GM11168 (cell line): ENCODE measurements around the gene ELMO1.

Source experiments
- in situ Hi-C: fragments of 300-500 bp; cut with MboI; formaldehyde crosslinking; loops from one replicate; pipeline ENCODE4 v1.12.0; 2022; ENCODE audit warnings: low sequenced_read_pairs; ENCODE audit not compliant: unreplicated experiment

Gene ELMO1

DNA sequence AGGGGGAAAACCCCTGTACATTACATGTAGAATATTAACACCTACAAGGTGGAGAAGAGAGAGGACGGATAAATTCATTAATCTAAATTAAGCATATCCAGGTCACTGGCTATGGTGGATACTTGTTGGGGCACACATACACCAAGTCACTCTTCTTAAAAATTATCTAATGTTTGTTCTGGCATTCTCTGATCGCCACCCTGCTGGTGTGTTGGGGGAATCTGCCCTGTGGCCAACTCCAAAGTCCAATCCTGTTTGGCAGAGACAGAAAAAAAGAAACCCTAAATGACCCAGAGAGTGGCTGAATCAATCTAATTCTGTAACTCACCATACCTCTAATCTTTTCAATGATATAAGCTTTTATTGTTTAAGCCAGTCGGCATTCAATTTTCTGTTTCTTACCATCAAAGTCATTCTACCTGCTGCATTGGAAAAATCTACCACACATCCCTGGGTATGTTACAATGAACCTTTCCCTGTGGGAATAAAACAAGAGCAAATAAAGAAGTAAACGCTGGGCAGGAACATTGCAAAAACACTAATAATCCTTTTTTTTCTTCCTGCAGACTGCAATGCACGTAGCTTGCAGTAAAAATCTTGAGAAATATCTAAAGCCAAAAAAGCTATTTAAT is 34.2 kb downstream of the ELMO1 start:
- in situ Hi-C loops = no loop called here

DNA sequence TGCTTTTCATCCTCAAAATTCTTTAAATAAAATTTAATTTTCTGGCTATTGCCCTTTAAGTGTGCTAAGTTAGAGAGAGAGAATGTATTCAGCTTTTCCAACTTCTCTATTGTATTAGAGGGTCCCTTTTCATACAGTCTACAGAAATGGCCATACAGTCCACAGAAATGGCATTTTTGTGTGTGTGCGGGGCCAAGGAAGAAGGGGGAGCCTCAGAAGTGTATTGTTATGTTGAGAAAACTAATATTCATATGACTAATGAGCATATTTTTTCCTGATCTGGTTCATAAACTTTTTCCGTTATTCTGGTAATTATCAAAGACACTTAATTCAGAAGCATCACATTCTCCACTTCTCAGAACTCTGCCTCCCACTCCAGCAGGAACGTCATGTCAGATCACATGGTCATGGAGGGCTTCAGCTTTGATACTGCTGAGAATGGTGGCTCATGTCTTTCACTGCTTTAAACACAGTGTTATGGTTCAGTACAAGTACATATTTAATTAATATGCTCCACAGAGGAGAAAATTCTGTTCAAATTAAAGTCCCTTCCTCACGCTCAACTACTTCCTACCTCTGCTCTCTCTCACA is 37.1 kb downstream of the ELMO1 start:
- in situ Hi-C loops = no loop called here

DNA sequence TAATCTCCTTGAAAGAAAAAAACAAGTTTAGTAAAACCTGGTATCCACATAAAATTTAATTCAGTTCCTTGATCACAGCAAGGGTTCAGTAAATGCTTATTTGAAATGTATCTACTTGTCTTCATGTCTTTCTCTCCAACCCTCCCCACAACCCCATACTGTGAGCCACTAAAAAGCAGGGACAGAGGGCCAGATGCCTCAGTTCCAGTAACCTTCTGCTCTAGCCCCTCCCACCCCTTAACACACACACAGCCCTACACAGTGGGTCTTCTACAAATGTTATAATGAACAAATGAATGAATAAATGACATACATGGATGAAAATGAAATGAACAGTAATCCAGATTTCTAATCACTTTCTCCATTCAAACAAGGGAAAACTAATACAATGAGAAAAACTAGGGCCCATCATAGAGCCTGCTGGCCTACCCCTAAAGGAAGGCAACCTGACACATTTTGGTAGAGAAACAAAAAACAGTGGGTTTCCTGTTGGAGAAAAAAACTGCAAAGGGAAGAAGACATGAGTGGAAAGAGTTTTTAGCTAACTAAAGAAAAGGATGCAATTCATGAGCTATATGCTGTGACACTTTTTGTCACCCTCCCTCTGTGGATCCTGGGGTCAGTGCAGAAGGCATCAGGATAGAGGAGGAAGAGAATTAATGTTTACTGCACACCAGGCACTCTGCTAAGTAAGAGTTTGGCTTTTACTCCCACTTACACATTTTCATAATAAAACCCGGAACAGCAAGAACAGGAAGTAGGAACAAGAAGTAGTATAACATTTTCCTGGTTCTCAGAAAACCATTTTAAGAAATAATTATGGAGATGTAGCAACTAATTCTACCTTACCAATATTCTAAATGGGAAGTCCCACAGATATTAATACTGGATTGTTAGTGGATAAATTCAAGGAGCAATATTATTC is 38.1 kb downstream of the ELMO1 start:
- in situ Hi-C loops = no loop called here

DNA sequence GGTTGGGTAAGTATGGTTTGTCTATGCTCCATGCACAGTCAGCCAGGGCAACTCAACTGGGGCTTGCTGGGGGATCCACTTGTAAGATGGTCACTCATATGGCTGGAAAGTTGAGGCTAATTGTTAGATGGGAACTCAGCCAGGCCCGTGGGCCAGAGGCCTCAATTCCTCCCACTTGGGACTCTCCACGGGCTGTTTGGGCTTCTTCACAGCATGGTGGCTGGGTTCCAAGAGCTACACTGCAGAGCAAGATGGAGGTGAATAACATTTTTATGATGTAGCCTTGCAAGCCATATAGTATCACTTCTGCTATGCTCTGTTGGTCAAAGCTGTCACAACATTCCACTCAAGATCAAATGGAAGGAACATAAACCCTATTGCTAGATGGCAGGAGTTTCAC is 39.2 kb downstream of the ELMO1 start:
- in situ Hi-C loops = no loop called here

DNA sequence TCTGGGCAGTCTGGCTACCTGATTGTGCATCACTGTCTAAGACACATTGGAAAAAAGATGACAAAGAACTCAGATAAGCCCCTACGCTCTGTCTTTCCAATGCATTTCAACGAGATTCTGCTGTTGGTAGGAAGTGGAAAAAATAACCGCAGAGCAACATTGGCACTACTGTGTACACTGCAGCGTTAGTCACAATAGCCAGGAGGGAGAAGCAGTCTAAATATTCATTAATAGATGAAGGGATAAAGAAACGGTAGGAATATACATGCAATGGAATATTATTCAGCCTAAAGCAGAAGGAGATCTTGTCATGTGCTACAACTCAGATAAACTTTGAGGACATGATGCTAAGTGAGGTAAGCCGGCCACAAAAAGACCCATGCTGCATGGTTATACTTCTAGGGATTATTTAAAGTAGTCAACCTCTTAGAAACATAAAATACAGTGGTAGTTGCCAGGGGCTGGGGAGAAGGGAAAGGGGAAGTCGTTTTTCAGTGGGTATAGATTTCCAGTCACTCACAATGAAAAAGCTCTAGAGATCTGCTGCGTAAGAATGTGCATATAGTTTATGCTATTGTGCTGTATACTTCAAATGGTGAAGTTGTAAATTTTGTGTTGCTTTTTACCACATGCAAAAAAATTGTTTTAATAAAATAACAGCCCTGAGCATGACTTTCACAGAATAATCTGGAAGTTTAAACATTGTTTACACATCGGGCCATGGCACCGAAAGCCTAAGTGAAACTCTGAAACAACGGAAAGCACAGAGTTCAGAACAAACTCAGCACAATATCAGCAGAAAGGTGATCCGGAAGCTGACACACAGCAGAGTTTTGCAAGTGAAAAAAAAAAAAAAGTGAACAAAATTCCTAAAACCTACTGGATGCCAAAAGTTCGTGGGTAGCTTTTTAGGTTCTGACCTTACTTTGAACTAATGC is 40.1 kb downstream of the ELMO1 start:
- in situ Hi-C loops = no loop called here

DNA sequence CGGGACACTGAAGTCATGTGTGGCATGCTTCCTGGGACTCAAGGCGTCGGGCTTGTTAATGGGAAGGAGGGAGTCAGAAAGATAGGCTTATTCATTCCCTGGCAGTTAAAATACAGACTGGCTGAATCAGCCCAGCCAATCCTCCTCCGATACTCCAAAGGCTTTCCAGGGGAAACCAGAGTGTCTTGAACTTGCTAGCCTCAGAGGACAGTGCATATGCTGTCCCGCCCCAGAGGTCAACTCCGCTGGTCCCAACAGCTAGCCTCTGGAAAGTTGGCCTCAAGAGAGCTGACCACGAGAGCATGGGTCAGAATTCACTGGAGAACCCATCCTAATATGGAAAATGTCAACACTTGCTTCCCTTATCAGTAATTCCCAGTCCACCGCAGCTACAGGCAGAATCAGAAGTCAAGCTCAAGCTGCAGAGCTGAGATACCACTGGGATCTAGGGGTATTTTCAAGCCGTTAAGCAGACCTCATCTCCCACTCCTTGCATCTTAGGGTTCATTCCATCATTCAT is 43.0 kb downstream of the ELMO1 start:
- in situ Hi-C loops = no loop called here

DNA sequence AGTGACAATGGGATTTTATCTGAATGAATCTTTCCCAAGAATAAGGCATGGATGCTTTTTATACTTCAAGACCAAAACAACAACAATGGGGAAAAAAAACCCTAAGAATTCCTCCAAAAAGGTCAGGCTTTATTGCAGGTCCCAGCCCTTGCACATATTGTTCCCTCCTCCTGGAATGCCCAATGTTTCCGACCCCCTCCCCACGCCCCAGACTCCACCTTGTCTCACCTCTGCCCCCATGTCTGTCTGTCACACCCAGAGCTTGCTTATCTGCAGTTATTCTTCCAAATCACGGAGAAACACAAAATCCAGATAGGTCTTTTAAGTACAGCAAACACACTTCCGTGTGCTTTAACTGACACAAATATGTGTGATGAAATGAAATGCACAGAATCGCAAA is 43.5 kb downstream of the ELMO1 start:
- in situ Hi-C loops = no loop called here

DNA sequence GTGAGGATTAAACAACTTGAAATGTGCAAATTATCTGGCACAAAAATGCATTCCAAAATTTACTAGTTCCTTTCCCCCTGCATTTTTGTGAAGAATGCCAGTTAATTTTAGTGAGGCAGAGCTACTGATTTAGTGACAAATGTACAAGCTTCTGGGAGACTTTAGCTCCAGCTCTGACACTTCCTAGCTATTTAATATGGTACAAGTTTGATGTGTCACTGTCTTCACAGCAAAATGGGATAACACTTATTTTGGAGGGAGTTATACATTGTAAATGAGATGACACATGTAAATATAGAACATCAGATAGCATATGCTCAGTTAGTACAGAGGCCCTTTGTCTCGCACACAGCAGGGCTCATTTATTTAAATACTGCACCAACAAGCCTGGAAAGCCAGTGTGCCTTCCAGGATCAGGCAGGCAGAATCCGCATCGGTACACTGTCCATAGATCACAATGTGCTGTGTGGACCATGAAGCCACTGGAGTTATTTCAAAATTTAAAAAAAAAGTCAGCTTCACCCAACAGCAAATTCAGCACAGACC is 48.7 kb downstream of the ELMO1 start:
- in situ Hi-C loops = no loop called here

DNA sequence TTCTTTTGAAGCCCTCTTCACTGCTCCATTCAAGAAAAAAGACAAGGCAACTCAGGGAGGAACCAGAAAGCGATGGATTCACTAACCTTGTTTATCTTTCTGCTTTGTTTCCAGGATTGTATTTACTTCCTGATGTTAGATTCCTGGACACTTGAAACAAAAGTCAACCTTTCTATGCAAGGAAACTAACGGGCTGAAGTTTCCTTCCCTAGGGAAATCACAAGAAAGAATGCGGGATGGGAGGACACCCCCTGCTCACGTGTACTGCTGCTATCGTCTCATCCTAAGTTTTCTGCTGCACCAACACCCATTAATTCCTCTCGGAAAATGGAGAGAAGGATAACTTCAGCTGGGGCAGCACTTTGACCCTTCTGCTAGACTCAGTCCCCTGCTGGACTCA is 50.3 kb downstream of the ELMO1 start:
- in situ Hi-C loops = no loop called here

DNA sequence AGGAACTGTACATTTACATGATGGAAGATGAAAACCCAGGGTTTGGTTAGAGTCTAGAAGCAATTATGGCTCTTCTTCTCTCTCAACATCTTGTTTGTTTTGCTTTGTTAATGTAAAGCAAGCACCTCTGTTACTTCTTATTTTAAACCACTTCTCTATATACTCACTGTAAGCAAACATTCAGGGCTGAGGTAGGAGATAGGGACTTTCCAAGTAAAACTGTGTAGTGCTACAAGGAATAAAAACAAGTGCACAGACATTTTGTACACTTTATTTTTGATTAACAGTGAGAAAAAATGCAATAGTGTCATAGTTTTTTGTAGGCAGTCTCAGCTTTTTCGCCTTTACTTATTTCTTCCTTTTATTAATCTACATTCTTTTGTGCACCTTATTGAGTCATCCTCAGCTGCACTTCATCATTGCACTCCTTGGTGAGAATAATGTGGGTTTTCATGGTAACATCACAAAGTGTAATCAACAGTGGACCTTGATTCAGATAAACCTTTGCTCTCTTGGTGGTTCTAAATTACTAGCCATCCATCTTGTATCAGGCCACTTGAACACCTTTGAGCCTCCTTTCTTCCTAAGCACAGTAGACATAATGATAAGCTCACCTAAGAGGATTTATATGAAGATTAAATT is 52.9 kb downstream of the ELMO1 start:
- in situ Hi-C loops = no loop called here

DNA sequence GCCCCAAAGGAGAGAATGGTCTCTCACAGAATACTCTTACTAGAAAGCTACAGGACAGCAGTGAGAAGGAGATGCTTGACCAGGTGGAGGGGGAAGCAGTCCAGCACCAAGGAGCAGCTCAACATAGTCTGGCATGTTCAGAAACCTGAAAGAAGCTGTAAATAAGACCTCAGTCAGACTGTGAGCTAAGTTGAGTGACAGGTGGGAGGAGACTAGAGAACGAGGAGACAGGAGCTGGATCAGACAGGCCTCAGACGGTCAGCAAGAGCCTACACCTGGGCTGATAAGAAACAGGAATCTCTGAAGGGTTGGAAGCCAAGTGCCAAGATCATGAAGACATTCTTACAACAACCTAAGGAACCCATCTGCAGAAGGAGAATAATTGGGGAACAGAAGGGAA is 54.5 kb downstream of the ELMO1 start:
- in situ Hi-C loops = no loop called here

DNA sequence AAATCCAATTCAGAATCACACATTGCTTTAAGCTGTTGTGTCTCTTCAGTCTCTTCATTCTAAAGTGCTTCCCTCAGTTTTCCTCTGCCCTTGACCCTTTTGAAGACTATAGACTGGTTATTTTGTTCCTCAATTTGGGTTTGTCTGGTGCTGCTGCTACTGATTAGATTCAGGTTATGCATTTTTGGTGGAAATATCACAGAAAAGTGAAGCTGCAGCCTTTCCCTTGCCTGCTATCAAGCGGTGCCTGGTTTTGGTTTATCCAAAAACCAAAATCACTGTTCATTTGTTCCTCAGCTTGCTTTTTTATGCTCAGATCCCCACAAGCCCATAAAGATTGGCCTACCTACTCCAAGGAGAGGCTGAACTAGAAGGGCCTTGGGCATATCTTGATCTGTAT is 55.2 kb downstream of the ELMO1 start:
- in situ Hi-C loops = no loop called here

DNA sequence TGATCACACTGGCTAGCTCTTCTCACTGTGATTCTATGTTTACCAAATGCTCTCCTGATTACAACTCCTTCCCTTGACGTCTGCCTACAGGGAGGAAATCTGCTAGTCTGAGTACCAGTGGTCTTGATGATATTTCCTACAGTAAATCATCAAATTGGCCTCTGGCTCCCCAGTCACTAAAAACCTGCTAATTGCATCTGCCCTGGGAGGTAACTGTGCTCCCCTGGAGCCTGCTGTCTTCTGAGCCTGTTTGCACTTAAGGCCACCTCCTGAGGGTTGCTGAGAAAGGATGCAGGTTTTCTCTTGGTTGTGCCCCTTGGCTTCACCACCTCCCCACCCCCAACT is 56.0 kb downstream of the ELMO1 start:
- in situ Hi-C loops = no loop called here

DNA sequence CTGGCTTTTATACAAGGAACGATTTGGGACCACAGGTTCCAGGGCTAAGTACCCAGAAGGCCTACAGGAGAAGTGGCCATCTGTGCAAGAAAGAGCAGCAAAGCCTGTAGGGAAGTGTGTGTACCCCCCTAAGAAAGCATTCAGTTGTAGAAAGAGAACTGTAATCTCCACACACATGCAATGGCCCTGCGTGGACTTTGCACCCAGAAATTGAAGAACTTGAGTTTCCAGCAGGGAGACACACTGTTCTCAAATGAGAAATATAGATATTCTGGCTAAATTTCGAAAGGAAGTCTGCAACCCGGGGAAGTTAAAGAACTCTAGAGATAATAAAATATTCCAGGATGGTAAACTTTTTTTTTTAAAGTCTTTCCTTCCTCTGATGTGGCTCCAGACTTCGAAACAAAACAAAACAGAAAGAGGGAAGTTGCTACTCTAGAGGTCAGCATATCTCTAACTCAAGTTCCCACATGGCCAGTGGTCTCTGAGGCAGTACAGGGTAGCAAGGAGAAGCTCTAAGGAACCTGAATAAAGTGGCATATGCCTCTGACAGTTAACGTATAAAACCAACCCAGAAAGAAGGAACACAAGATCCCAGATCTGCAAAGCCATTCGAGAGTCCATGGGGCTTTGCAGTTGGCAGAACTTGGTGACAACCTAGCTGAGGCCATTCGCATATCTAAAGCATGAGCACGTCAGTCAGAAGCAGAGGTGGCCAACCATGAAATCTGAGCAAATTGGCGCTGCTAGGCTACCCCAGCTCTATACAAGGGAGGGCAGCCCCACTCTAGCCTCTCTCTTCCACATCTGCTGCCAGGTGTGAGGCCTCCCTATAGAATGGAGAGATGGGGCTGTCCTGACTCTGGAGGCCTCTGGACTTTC is 56.6 kb downstream of the ELMO1 start:
- in situ Hi-C loops = no loop called here

DNA sequence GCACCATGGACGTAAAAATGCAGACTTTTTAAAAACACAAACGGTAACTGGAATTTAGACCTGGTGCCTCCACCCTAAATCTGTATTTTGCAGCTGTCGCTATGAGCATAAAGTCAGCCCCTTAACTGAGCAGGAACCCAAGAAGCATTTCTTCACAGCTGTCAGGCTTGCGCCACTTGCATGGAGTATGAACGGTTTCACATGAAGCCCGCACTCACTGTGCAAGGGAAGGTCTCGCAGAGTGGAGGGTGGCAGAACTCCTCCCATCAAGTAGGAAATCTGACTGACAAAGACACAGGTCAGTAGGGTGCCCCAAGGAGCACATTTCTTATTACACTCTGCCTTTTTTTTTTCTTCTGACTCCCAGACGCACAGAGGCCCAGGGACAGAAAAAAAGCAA is 58.5 kb downstream of the ELMO1 start:
- in situ Hi-C loops = no loop called here

DNA sequence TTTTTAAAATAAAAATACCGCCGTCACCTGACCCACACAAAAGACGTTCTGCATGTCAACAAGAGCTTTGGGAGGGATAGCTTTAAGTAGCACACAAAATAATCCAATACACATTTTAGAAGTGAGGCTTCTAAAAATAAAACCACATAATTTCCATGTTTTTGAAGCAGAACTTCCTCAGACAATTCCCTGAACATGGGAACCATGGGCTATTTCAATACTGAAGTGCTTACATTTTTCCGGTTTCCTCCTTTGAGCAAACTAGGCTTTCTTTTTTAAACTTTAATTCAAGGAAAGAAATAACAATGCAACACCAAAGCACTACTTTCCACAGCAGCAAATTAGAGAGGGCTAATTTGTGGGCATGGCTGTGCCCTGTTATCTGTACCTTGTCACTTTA is 59.9 kb downstream of the ELMO1 start:
- in situ Hi-C loops = no loop called here

DNA sequence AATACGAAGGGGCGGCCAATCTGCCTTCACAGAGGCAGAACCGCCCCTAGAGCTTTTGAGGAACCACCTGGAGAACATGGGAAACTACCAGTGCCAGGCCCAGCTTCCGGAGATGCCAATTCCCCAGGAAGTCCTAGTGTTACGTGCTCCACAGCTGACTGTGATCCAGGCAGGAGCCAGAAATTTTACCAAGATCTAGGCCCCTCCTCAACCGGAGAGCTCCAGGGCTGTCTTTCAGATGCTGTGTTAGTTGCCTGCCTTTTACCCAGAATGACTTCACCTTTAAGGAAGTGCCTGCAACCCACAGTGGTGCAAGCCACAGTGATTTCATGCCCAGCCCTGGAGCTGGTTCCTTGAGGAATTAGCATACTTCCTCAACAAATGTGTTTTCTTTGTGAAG is 62.9 kb downstream of the ELMO1 start:
- in situ Hi-C loops = no loop called here

DNA sequence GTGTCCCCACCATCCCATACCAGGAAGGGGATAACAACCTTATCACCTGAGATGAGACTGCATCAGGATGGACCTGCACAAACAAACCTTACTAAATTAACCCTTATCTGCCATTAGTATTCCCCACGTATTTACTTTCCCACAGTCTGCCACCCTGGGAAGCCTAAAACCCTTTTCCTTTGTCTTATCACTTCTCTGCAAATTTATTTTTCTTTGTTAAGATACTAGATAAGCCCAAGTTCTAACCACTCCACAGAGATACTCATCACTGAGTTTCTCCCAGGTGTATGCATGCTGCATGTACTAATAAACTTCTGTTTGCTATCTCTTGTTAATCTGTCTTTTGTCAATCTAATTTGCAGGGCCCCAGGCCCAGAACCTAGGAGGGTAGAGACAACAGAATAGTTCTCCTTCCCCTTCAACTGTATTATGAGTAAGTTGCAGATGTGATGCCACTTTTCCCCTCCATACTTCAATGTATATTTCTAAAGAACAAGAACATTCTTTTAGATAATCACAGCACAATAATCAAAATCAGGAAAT is 66.0 kb downstream of the ELMO1 start:
- in situ Hi-C loops = no loop called here
